Fibroblast of skin of right biceps (primary cell): Measurements from ENCODE around the gene MDM1.

Source experiments
- DNase-seq: peaks from one replicate; pipeline ENCODE4 v3.0.0-alpha.2; 2013

The MDM1 gene

GRCh38 chr12:68356060-68356695, 24.0 kb upstream of the MDM1 start:
- DNase-seq = peak; percentile 42

DNA sequence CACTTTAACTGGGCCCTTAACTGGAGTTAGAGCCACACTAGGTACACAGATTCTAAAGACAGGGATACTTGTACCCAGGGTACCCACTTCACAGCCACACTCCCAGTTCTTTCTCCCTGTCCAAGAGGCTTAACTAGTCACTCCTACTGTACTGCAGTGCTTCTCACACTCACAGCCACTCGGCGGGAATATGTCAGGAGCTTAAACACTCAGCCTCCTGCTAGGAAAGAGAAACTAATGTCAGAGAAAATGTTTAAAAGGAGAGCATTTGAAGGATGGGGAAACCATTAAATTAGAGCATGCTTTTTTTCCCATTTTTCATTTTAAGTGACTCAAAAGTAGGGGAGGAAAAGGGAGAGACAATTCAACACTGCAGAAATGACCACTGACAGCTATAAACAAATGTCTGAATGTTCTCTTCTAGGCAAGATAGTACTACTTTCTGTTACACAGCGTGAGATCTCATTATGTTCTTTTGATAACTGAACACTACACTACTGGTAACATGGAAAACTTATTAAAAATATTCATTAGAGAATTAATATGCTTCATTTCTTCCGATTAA, 22.9 kb upstream of the MDM1 start:
- no peak for DNase-seq

- DNase-seq = peak; percentile 74
Measured at GRCh38 chr12:68352067-68352466, 19.9 kb upstream of the MDM1 start.

DNA sequence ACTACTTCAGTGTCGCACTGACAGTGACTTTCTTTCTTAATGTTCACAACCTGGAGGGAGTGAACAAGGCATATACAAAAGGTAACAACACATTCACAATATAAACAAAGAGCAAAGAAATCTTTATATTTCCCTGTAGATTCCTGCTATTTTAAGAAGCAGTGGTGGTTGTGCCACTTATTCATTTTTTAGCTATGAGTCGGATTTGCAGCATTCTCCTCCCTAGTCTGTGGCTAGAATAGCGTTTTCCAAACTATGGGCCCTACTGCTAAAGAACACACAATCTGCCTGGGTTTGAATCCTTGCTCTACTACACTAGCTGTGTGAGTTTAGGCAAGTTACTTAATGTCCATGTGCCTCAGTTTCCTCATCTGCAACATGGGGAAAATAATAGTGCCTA, 18.6 kb upstream of the MDM1 start:
- peak; percentile 82 for DNase-seq

- no peak for DNase-seq
Measured at GRCh38 chr12:68349921-68350606, 17.9 kb upstream of the MDM1 start.

DNA sequence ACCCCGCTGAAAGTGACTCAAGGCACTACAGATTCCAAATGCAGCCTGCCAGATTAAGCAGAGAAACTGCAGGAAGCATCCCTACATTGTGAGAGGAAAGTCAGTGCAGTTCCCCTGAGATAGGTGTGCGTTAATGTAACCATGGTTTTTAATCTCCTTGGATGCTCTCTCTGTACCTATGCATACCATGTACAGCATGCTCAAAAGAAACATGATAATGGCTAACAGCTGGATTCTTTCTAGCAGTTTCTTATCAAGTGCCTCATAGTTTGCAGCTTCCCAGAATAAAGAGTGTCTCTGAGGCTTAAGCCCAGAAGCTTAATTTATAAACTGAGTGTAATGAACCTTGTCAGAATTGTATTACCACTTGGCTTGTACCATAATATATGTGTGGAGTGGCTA, 17.1 kb upstream of the MDM1 start:
- no peak for DNase-seq

GRCh38 chr12:68348419-68348818, 16.3 kb upstream of the MDM1 start:
- no peak for DNase-seq

DNA sequence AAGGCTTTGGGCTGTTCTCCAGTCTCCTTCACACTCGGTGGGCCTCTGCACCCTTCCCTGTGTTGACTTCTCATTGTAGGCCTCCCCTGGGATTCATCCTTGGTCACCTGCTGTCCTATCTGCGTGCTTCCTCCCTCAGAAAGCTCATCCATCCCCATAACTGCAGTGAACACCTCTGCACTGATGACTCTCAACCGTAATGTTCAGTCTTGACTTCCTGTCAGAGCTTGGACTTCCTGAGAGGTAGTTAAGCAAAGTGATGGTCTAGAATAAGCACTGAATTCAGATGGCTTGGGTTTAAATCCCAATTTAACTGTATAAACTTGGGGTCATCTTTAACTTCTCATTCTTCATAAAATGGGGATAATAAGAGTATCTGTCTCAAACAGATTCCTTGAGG, 13.6 kb upstream of the MDM1 start:
- no peak for DNase-seq

DNA sequence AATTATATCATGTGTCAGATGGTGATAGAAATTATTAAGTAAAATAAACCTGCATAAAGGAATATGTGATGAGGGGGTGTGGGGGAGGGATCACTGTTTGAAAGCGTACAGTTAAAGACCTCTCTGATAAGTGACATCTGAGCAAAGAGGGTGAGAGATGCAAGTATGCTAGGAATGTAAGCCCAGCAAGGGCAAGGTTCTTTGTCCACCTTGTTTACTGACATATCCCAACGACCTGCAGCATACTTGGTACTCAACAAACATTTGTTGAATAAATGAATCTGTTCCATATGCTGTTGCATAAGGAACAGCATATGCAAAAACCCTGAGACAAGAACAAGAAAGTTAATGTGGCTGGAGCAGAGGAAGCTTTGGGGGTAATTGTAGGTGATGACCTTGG, 12.0 kb upstream of the MDM1 start:
- no peak for DNase-seq

GRCh38 chr12:68342966-68343365, 10.8 kb upstream of the MDM1 start:
- no peak for DNase-seq

GRCh38 chr12:68341822-68342221, 9.7 kb upstream of the MDM1 start:
- DNase-seq = no peak

DNA sequence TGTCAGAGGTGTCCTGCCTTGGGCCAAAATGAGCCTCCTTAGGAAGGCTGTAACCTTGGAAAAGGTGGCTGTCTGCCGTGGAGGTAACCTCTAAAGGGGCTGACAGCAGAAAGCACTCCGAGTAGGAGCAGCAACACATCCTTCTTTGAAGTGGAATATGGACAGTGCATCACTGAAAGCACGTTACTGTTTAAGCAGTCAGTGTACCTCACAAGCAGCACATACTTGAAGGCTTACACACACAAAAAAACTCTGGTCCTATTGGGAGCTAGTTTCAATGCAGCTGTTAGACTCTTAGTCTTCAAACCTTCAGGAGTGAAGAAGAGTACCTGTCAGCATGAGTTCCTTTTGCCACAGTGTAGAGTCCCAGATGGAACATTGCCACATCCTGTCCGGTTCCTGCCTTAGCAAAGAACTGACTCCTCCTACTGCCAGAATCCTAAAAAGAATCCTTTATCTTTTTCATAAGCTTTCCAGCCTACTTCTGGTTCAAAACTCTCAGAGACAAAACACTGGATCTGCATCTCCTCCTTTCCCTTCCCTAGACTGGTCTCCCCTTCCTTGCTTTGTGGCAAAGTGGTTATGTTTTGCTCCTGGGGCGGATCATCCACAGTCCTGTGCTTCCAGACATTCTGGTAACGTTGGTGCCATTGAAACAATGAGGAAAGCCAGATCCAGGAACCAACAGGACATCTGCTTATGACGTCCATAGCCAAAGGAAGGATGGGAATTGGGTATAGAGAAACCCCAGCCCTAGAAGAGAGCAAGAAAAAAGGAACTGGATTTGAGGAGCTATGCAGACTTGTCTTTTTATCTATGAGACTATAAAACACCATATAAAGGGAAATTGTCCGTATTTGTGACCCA, 8.5 kb upstream of the MDM1 start:
- DNase-seq = peak; percentile 14

- DNase-seq = no peak
Measured at GRCh38 chr12:68336889-68337303, 4.7 kb upstream of the MDM1 start.

GRCh38 chr12:68335462-68335861, 3.3 kb upstream of the MDM1 start:
- DNase-seq = no peak

DNA sequence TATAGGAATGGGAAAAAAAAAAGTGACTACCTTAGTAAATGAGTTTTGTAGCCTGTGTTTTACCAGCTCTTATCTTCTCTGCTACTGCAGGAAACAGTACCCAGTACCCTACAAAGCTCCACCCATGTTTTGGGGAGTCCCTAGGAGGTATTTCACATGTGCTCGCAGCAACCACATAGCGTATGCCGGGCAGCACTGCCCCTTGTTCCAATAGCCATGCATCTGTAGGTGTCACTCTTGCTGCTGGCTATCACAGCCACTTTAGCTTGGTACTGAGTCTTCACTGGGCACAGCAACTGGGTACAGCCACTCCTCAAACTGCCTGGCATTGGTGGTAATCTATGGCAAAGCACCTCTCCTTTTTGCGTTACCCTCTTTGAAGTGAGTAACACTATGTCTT, 2.0 kb upstream of the MDM1 start:
- no peak for DNase-seq

DNA sequence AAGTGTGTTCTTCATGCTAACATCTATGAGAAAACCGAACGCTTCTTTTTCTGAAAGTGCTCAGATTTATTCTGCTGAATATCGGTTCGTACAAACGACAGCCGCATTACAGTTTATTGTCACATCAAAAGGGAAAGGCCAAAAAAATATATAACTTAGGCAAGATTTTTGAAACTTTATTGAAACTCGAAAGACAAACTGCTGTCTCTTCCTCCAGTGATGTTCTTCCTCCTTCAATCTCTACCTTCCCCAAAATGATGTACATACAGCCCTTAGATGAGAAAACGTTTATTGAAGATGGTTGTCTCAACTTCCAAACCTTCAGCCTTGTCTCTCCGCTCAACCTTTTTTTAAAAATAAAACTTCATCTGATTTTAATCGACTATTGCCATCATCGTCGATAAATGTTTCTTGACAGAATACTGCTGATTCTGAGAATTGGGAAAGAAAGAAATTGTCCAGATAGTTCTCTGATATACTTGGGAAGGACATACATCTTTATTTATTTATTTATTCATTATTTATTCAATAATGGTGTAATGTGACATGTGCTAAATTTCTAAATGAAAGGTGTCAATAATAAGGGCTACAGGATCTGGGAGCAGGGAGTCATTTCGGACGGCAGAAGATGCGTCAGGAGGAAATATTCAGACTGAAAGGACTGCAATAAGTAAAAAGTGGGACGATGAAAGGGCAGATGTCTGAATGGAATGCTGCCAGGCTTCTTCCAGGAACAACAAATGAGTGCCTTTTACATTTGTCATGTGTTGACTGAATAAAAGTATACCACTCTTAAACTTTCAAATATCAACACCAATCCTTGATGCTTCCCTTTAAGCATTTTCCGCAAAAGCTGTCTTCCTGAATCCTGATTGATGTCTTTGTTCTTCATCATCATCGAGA, 817 bp upstream of the MDM1 start:
- DNase-seq = peak; percentile 42

GRCh38 chr12:68331500-68331868, 678 bp downstream of the MDM1 start:
- DNase-seq = no peak

- DNase-seq = no peak
Measured at GRCh38 chr12:68327896-68328295, 4.3 kb downstream of the MDM1 start.

GRCh38 chr12:68326716-68327115, 5.4 kb downstream of the MDM1 start:
- no peak for DNase-seq

DNA sequence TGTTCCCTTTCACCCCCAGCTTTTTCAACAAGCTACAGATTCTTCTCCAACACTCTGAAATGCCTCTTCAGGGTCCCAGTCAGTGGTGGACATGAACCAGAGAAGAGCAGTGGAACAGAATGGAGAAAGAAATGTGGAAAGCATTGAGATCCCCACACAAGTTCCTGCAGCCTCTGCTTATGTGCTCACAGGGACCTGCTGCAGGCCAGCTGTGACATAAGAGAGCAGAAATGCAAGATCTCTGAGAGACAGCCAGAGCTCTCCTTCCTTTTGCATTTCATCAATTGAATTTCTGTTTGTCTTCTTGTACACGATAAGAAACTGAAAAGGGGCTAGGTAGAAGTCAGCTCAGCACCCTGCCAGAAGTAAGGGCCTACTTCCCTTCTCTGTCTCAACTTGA, 6.2 kb downstream of the MDM1 start:
- DNase-seq = no peak

DNA sequence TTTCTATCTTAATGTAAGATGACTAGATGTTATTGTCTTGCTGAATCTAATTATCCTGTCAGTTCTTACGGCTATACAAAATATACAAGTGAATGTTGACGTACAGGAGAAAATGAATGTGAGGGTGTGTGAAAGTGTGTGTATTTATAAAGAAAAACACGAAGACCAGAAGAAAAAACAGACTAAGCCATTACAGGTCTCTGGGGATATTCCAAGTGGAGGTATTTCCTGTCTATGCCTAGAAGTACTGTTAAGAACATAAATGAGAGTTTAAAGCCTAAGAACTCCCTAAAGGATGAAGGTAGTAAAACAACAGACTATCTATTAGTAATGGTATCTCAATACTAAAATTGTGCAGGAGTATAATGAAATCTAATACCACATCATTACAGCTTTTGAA, 7.6 kb downstream of the MDM1 start:
- no peak for DNase-seq

GRCh38 chr12:68321140-68321539, 11.0 kb downstream of the MDM1 start:
- no peak for DNase-seq
